H1 (cell line): ENCODE data around the gene MOCS1. TPM values are rescaled to one million over a fixed set of nuclear protein-coding genes. Genes with fewer than 3 reads are reported as not detected.

Experiments used
- ASH2L ChIP-seq: fragments of 200-600, 300-600 bp; sonication (generic); IDR thresholded peaks from one replicate; pipeline ENCODE4 v1.7.1; 2017; ENCODE audit warnings: low read length
- BACH1 ChIP-seq: IDR thresholded peaks from 2 replicates; pipeline ENCODE4 v1.6.1; 2012; ENCODE audit warnings: low read length, improper control_type of control experiment
- GTF2F1 ChIP-seq: IDR thresholded peaks from 2 replicates; pipeline ENCODE4 v1.6.1; 2012; ENCODE audit warnings: low read depth, low read length, improper control_type of control experiment, borderline replicate concordance
- KDM1A ChIP-seq: fragments of 200-600, 300-600 bp; sonication (generic); IDR thresholded peaks from 2 replicates; pipeline ENCODE4 v1.7.1; 2016; ENCODE audit warnings: mild to moderate bottlenecking, low read length, borderline replicate concordance
- POLR2A ChIP-seq, 2 experiments: IDR thresholded peaks; 1 replicate in 1 of 2; 2 replicates in 1 of 2; pipeline ENCODE4 v1.6.1; 2011; ENCODE audit warnings: low read depth in 2 of 2, low read length in 2 of 2, mild to moderate bottlenecking in 2 of 2; ENCODE audit errors: control extremely low read depth in 1 of 2
- POU5F1 ChIP-seq: IDR thresholded peaks from 2 replicates; pipeline ENCODE4 v1.6.1; 2011; ENCODE audit warnings: low read depth, mild to moderate bottlenecking, low read length, moderate library complexity
- RAD21 ChIP-seq, 2 experiments: IDR thresholded peaks in 1 of 2; conservative IDR thresholded peaks in 1 of 2; 2 replicates each; pipeline ENCODE4 v1.6.1; 2011; ENCODE audit warnings: low read depth in 2 of 2, low read length in 2 of 2, improper control_type of control experiment in 1 of 2, inconsistent platforms in 1 of 2, mild to moderate bottlenecking in 1 of 2, moderate library complexity in 1 of 2
- TAF7 ChIP-seq: optimal IDR thresholded peaks from 2 replicates; pipeline ENCODE3; 2011; ENCODE audit warnings: low read depth, mild to moderate bottlenecking, inconsistent platforms, low read length, moderate library complexity, borderline replicate concordance
- TBP ChIP-seq: IDR thresholded peaks from 2 replicates; pipeline ENCODE4 v1.6.1; 2011; ENCODE audit warnings: low read depth, low read length, improper control_type of control experiment
- TCF12 ChIP-seq: IDR thresholded peaks from 2 replicates; pipeline ENCODE4 v1.6.1; 2011; ENCODE audit warnings: low read depth, mild to moderate bottlenecking, low read length
- USF2 ChIP-seq: IDR thresholded peaks from 2 replicates; pipeline ENCODE4 v1.6.1; 2011; ENCODE audit warnings: low read length, improper control_type of control experiment
- polyA plus RNA-seq, 7 experiments: library from polyadenylated mRNA; depleted of rRNA in 3 of 7; stranded (reverse) in 5 of 7; unstranded in 2 of 7; fragments of >200 nt in 5 of 7; fragments of 200-250 nt in 2 of 7; gene quantifications; 1 replicate in 5 of 7; 2 replicates in 1 of 7; 4 replicates in 1 of 7; pipeline versions ENCODE4 v1.2.1 to v1.2.3, GENCODE V29; 2011 to 2013; ENCODE audit warnings: missing spikeins in 2 of 7, mixed read lengths in 2 of 7
- total RNA-seq: library from RNA; stranded (reverse); fragmentation: NEBNext Ultra II Directional; extraction: Animal tissue kit (Norgen Biotek cat#: 25700); gene quantifications from 2 replicates; pipeline ENCODE4 v1.2.1, GENCODE V29; 2021

The MOCS1 gene
- total and polyA plus RNA-seq, 2 of the 8 experiments (the other 6 are each of a cell fraction or from before 2014, with no cell fraction given): 13.4 to 19.7 TPM

GRCh38 chr6:39902786-39903465 lies 31.3 kb downstream of the MOCS1 start (continued):
- TF ChIP-seq RAD21 (IDR thresholded peaks at IDR 0.05 in 1 of 2, conservative IDR thresholded peaks at IDR 0.05 in 1 of 2; ENCODE audit: low read depth in 2 of 2, low read length in 2 of 2) (peak; percentile 21 to 27; a peak in 2 of 4 replicates), TAF7 (no peak), ASH2L (no peak), TBP (no peak), BACH1 (no peak), USF2 (no peak), TCF12 (no peak), POLR2A (IDR thresholded peaks at IDR 0.05; ENCODE audit: control extremely low read depth in 1 of 2, low read depth in 2 of 2, low read length in 2 of 2) (no peak), KDM1A (no peak), GTF2F1 (no peak), POU5F1 (no peak)
